GM12878 (cell line): Measurements from ENCODE around the gene GLOD5. TPM values are rescaled to one million over a fixed set of nuclear protein-coding genes. Genes with fewer than 3 reads are reported as not detected.

Experiments used
- ATAC-seq: fragments of 200-7000 bp; cut with Tn5 transposase; 3 replicates; pipeline ENCODE4 v1.9.1; 2020; ENCODE audit warnings: mild to moderate bottlenecking, moderate library complexity
- BruUV-seq: library from RNA; stranded (reverse); fragments of 400-500 nt; replicated peaks from 2 replicates; lab custom pipeline; 2021; lab: Mats Ljungman, UMichigan
- CTCF ChIA-PET: fragments of 300-600 bp; sonication (Branson Sonifier 250); formaldehyde crosslinking; extraction: SDS; loops from one replicate; lab custom pipeline; 2021; ENCODE audit warnings: inconsistent platforms; lab: Yijun Ruan, JAX
- POLR2A ChIA-PET: fragments of 350-600 bp; formaldehyde crosslinking; extraction: SDS; loops from one replicate; lab custom pipeline; 2021; ENCODE audit warnings: inconsistent platforms; lab: Charles Lee
- RAD21 ChIA-PET: fragments of 300-600 bp; sonication (Branson Sonifier 250); formaldehyde crosslinking; loops from one replicate; lab custom pipeline; 2023; ENCODE audit warnings: antibody characterized with exemption; ENCODE audit not compliant: unreplicated experiment; lab: Charles Lee
- SMC1A ChIA-PET: fragments of 300-600 bp; sonication (Branson Sonifier 250); formaldehyde crosslinking; loops from one replicate; lab custom pipeline; 2023; ENCODE audit not compliant: unreplicated experiment, uncharacterized antibody; lab: Charles Lee
- DNase-seq: peaks from one replicate; pipeline ENCODE4 v3.0.0-alpha.2; 2011; ENCODE audit warnings: low read depth, low spot score
- FAIRE-seq: peaks from 3 replicates; lab custom pipeline; 2011; peaks lifted over from hg19 to GRCh38; lab: Jason Lieb, UNC
- H2AFZ ChIP-seq: 2 replicates; pipeline ENCODE4 v1.6.0; 2011; ENCODE audit warnings: low read depth, low read length, control low read depth; ENCODE audit not compliant: control insufficient read depth
- H3K27ac ChIP-seq: 2 replicates; pipeline ENCODE4 v1.5.1; 2011; ENCODE audit warnings: control low read depth; ENCODE audit not compliant: control insufficient read depth, insufficient read depth
- H3K27me3 ChIP-seq, 2 experiments: replicated peaks in 1 of 2; 2 replicates each; pipeline versions ENCODE4 v1.6.0 to v1.6.1; 2011; ENCODE audit warnings: low read length in 1 of 2; ENCODE audit not compliant: control insufficient read depth in 2 of 2, insufficient read depth in 2 of 2
- H3K36me3 ChIP-seq, 2 experiments: 2 replicates each; pipeline ENCODE4 v1.5.1; 2011; ENCODE audit warnings: low read length in 1 of 2; ENCODE audit not compliant: control insufficient read depth in 2 of 2, insufficient read depth in 2 of 2
- H3K4me1 ChIP-seq: 2 replicates; pipeline ENCODE4 v1.6.1; 2011; ENCODE audit warnings: mild to moderate bottlenecking, low read length, moderate library complexity, mixed read lengths; ENCODE audit not compliant: control insufficient read depth, insufficient read depth
- H3K4me2 ChIP-seq: 2 replicates; pipeline ENCODE4 v1.6.0; 2011; ENCODE audit warnings: control low read depth; ENCODE audit not compliant: control insufficient read depth, insufficient read depth
- H3K4me3 ChIP-seq: fragments of 200-600 bp; sonication (generic); 2 replicates; pipeline ENCODE4 v1.5.1; 2016
- H3K79me2 ChIP-seq: 2 replicates; pipeline ENCODE4 v1.6.0; 2011; ENCODE audit warnings: low read length; ENCODE audit not compliant: control insufficient read depth, insufficient read depth
- H3K9ac ChIP-seq: 2 replicates; pipeline ENCODE4 v1.8.0; 2011; ENCODE audit warnings: low read length, control low read depth, mixed read lengths; ENCODE audit not compliant: control insufficient read depth, insufficient read depth
- H3K9me3 ChIP-seq: replicated peaks from 3 replicates; pipeline ENCODE4 v1.5.1; 2011; ENCODE audit warnings: mild to moderate bottlenecking, low read length; ENCODE audit not compliant: control insufficient read depth, insufficient read depth
- H4K20me1 ChIP-seq: 2 replicates; pipeline ENCODE4 v1.6.0; 2011; ENCODE audit not compliant: control insufficient read depth, insufficient read depth
- BCL3 ChIP-seq: IDR thresholded peaks from 2 replicates; pipeline ENCODE4 v1.6.1; 2011; ENCODE audit warnings: borderline replicate concordance, low read depth, mild to moderate bottlenecking, moderate library complexity, low read length; ENCODE audit not compliant: insufficient read depth, poor library complexity, severe bottlenecking
- E2F8 ChIP-seq: fragments of 450-650 bp; IDR thresholded peaks from 2 replicates; pipeline ENCODE4 v1.6.1; 2018; ENCODE audit warnings: mild to moderate bottlenecking, low read depth, moderate library complexity; ENCODE audit not compliant: partially characterized antibody
- MEF2A ChIP-seq: IDR thresholded peaks from 2 replicates; pipeline ENCODE4 v1.6.1; 2011; ENCODE audit warnings: low read depth, mild to moderate bottlenecking, low read length, moderate library complexity; ENCODE audit not compliant: insufficient read depth
- MYB ChIP-seq: fragments of 150-350 bp; IDR thresholded peaks from 2 replicates; pipeline ENCODE4 v1.6.1; 2014; ENCODE audit warnings: mild to moderate bottlenecking, low read depth, low read length, borderline replicate concordance
- NFYA ChIP-seq: IDR thresholded peaks from 2 replicates; pipeline ENCODE4 v1.6.1; 2011; ENCODE audit warnings: low read depth, mild to moderate bottlenecking, low read length, improper control_type of control experiment, borderline replicate concordance
- NR2C2 ChIP-seq: IDR thresholded peaks from 2 replicates; pipeline ENCODE4 v1.6.1; 2011; ENCODE audit warnings: borderline replicate concordance, low read depth; ENCODE audit not compliant: control insufficient read depth, insufficient read length
- TCF12 ChIP-seq: IDR thresholded peaks from 2 replicates; pipeline ENCODE4 v1.6.1; 2011; ENCODE audit warnings: low read depth, mild to moderate bottlenecking, low read length
- ZBED1 ChIP-seq: IDR thresholded peaks from 2 replicates; pipeline ENCODE4 v1.6.1; 2016; ENCODE audit warnings: borderline replicate concordance
- ZNF592 ChIP-seq: fragments of 450-650 bp; IDR thresholded peaks from 2 replicates; pipeline ENCODE4 v1.6.1; 2017; ENCODE audit warnings: mild to moderate bottlenecking, moderate library complexity
- ZNF687 ChIP-seq: fragments of 450-650 bp; IDR thresholded peaks from 2 replicates; pipeline ENCODE4 v1.6.1; 2017; ENCODE audit warnings: mild to moderate bottlenecking, moderate library complexity
- WGBS: methylation state at CpG from one replicate; pipeline ENCODE4 v1.1.6; 2016; ENCODE audit warnings: low lambda C conversion rate; ENCODE audit not compliant: insufficient replicate concordance, insufficient coverage; ENCODE audit errors: missing lambda C conversion rate; 5-methylcytosine and 5-hydroxymethylcytosine counted together
- in situ Hi-C: fragments of 300-500 bp; cut with MboI; formaldehyde crosslinking; loops from 9 replicates; pipeline ENCODE4 v1.14.3; 2018; ENCODE audit warnings: mixed read lengths
- intact Hi-C: fragments of 100-400 bp; cut with micrococcal nuclease; formaldehyde crosslinking; loops from one replicate; pipeline ENCODE4 v1.14.2; 2022; ENCODE audit not compliant: unreplicated experiment
- polyA plus RNA-seq, 11 experiments: library from polyadenylated mRNA; depleted of rRNA in 4 of 11; unstranded in 6 of 11; stranded (reverse) in 5 of 11; fragments of >200 nt; fragmentation: Nextera tagmentation in 4 of 11; fragmentation: Illumina TruSeq in 1 of 11; extraction: Ambion mirVana in 4 of 11; extraction: Trizol in 1 of 11; gene quantifications; 1 replicate in 1 of 11; 2 replicates in 10 of 11; pipeline versions ENCODE4 v1.2.1 to v1.2.3, GENCODE V29; 2011 to 2016; ENCODE audit warnings: inconsistent platforms in 2 of 11, missing spikeins in 2 of 11, low read depth in 1 of 11
- total RNA-seq, 4 experiments: library from RNA; depleted of rRNA in 3 of 4; stranded (reverse); fragments of >200 nt in 3 of 4; fragmentation: Illumina TruSeq in 1 of 4; extraction: Trizol in 1 of 4; gene quantifications; 2 replicates each; pipeline versions ENCODE4 v1.2.1 to v1.2.3, GENCODE V29; 2013 to 2021

The GLOD5 gene
- total and polyA plus RNA-seq, 10 of the 15 experiments (the other 5 are each of a cell fraction or from before 2014, with no cell fraction given), result not detected

- TF ChIP-seq BCL3 (no peak), MYB (no peak), ZBED1 (no peak), MEF2A (no peak)
These were observed 10.2 kb upstream of the GLOD5 start (continued) for GRCh38 chrX:48751343-48751742.

- Histone ChIP-seq H3K4me2 (no peak overlapping the region), H3K9me3 (no peaks in the 10 kb centered on the region; the same call in 2 of the 3 replicates), H3K36me3 (no peaks in the 10 kb centered on the region), H2AFZ (no peak overlapping the region), H3K4me3 (no peak overlapping the region), H3K4me1 (no peaks in the 10 kb centered on the region), H3K27me3 (no peaks in the 10 kb centered on the region), H4K20me1 (no peaks in the 10 kb centered on the region), H3K27ac (no peak overlapping the region), H3K79me2 (no peaks in the 10 kb centered on the region), H3K9ac (no peak overlapping the region)
- ChIA-PET SMC1A (no interaction called here), RAD21 (no interaction called here), CTCF (no interaction called here), POLR2A (no interaction called here)
- intact Hi-C loops, result no loop called here
- FAIRE-seq (no peak), ATAC-seq (no peak), DNase-seq (no peak)
- WGBS, result 28% methylated on average over 7 of the region's 7 CpGs
- in situ Hi-C loops, result no loop called here
- BruUV-seq, result no TSS peak
- no peak for TF ChIP-seq ZNF592
- TF ChIP-seq NR2C2, result no peak
- TF ChIP-seq NFYA, result no peak
- no peak for TF ChIP-seq TCF12
- no peak for TF ChIP-seq E2F8
- TF ChIP-seq ZNF687, result no peak
These were observed 9.0 kb upstream of the GLOD5 start for GRCh38 chrX:48752498-48752897.
